Gastroesophageal sphincter (tissue), 3 donors: ENCODE measurements around the gene NSUN3.

Source experiments
- POLR2A ChIP-seq, 2 donors: fragments of 450-650 bp; IDR thresholded peaks; one replicate each; pipeline ENCODE4 v1.6.1; 2017; ENCODE audit warnings: antibody characterized with exemption in 2 of 2, mild to moderate bottlenecking in 2 of 2, moderate library complexity in 1 of 2
- TF ChIP-seq, protein P1 (sequence below), 4 experiments: fragments of 200-600 bp in 2 of 4; fragments of 450-650 bp in 2 of 4; sonication (generic) in 1 of 4; IDR thresholded peaks; one replicate each; pipeline ENCODE4 v1.5.1; 2017 to 2019; ENCODE audit warnings: antibody characterized with exemption in 4 of 4, mild to moderate bottlenecking in 2 of 4, moderate library complexity in 2 of 4

DNA sequence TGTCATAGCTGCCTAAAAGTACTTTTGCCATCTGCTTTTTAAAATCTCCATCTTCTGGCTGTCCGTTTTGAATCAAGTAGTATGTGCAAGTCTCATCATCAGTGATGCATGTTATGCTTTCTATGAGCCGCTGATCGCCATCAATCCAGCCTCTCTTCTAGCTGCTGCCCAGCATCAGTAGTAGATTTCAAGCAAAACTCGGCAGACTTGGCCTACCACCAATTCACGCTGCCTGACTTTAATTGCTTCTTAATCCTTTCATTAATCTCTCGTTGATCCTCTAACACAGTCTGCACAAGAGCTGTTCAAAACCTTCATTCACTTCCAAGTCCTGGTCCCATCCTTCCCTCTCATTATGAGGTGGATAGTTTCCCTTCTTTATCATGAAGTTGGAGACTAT, 104.9 kb downstream of the NSUN3 start:
- TF ChIP-seq, protein P1, sequence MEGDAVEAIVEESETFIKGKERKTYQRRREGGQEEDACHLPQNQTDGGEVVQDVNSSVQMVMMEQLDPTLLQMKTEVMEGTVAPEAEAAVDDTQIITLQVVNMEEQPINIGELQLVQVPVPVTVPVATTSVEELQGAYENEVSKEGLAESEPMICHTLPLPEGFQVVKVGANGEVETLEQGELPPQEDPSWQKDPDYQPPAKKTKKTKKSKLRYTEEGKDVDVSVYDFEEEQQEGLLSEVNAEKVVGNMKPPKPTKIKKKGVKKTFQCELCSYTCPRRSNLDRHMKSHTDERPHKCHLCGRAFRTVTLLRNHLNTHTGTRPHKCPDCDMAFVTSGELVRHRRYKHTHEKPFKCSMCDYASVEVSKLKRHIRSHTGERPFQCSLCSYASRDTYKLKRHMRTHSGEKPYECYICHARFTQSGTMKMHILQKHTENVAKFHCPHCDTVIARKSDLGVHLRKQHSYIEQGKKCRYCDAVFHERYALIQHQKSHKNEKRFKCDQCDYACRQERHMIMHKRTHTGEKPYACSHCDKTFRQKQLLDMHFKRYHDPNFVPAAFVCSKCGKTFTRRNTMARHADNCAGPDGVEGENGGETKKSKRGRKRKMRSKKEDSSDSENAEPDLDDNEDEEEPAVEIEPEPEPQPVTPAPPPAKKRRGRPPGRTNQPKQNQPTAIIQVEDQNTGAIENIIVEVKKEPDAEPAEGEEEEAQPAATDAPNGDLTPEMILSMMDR (IDR thresholded peaks at IDR 0.05): no peak
- TF ChIP-seq POLR2A (IDR thresholded peaks at IDR 0.05): no peak
